CD4-positive, alpha-beta T cell treated with Interleukin-21 for 1 hour (primary cell): ENCODE measurements around the gene MOV10.
"Not testable (repeated sequence)": the region's sequence is repeated elsewhere in the genome, so short reads cannot be mapped to it uniquely, and the experiment has no call there.

Source experiments
- DNase-seq: peaks from one replicate; pipeline ENCODE4 v3.0.0-alpha.2; 2020

Gene MOV10

DNA sequence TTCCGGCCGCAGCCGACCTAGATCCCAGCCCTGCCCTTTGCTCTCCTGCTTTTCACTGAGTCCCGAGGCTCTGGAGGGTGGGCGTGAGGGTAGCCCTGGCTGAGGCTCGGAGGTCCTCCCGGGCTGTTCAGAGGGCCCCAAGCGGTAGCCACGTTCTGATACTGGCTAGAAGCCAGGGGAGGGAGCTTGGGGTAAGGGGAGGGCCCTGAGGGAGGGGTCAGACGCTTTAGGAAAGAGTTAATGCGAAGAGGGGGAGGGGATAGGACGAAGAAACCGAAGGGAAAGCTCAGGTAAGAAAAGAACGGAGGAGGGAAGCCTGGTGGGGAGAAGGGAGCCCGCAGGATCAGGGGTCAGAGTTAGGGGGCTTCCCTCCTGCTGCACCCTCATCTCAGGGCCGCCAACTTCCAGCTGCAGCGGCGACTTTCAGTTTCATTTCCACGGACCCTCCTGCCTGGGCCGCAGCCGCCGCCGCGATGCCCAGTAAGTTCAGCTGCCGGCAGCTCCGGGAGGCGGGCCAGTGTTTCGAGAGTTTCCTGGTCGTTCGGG lies at the start of gene MOV10:
Gene MOV10 (plus strand): TSS at position 220 of the 546 bp plus-strand sequence. CDS start 254 bp downstream, at position 474.
- peak; percentile 68 for DNase-seq

DNA sequence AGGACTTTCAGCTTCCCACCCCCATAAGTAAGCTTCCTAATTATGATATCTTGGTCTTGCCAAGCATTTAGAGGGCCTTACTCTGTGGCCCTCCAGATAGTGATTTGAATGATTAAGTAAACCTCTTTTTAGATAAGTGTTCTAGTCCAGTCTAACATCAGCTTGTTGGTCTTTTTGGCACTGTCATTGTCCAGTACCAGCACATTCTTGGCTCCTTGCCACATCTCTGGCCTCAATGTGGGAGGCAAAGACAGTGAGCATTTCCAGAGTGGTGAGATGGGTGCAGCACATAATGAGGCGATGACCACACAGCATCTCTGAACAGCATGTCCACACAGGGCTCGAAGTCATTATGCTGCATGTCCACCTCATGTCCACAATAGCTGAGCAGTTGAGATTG lies 48.8 kb upstream of the MOV10 start:
- no peak for DNase-seq

- no peak for DNase-seq
Observed at GRCh38 chr1:112626193-112626592, 48.3 kb upstream of the MOV10 start.

DNA sequence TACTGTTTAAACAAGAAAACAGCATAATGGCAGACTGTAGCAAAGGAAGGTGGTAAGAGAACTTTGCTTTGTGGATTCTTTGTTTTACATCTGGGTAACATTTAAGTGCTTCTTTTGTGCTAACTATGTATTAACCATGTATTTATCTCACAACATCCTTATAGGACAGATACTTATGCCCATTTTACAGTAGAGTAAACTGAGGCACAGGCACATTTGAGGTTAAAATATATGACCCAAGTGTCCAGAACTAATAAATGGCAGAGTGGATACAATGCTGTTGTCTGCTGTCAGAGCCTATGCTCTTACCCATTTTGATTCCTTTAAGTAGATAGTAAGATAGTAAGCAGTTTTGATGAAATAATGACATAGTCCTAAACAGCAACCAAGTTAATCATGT lies 47.6 kb upstream of the MOV10 start:
- no peak for DNase-seq

DNA sequence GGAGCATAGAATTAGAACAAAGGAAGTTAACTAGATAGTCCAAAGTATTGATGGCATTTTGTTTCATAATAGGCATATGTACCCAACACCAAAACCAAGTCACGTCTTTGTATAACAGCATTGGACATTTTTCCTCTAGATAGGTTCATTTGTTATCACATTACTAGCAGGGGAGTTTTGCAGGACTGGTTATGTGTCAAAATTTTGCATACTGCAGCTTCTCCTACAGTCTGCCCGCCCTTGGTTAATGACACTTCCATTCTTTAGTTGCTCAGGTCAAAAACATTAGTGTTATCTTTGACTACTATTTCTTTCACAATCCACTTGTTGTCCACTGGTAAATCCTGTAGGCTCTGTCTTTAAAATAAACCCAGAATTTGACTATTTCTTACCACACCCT lies 45.9 kb upstream of the MOV10 start:
- no peak for DNase-seq

DNA sequence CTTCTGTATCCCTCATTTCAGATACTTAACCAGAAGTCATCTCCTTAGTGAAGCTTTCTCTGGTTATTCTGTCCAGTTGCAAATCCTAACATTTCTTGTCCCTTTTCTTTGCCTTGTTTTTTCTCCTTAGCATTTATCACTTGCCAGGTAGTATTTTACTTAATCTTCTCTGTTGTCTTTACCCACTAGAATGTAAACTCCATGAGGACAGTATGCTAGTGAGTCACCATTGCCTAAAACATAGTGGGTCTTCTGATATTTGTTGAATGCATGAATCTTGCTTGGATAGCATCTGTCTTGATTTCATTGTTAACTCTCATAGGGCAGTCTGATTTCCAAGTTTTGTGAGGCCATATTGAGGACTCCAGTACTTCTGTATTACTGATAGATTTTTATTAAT lies 45.2 kb upstream of the MOV10 start:
- DNase-seq: no peak

GRCh38 chr1:112633628-112634027 lies 40.8 kb upstream of the MOV10 start:
- no peak for DNase-seq

DNA sequence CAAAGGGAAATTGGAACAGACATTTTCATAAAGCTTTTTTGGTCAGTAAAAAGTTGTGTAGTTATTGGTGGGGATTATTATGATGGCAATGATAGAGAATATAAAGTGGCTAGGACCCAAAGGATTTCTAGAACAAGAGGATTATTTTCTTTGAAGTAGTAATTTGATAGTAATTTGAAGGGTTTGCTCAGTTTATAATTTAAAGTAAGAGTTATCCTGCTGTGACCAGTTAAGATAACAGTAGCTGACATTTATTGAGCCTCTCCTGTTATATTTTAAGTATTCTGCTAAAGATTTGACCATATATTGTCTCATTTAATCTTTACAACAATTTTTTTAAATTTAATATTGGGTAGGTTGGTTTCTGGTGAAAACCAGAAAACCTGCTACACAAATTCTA lies 40.1 kb upstream of the MOV10 start:
- no peak for DNase-seq

GRCh38 chr1:112636056-112636455 lies 38.4 kb upstream of the MOV10 start:
- no peak for DNase-seq

DNA sequence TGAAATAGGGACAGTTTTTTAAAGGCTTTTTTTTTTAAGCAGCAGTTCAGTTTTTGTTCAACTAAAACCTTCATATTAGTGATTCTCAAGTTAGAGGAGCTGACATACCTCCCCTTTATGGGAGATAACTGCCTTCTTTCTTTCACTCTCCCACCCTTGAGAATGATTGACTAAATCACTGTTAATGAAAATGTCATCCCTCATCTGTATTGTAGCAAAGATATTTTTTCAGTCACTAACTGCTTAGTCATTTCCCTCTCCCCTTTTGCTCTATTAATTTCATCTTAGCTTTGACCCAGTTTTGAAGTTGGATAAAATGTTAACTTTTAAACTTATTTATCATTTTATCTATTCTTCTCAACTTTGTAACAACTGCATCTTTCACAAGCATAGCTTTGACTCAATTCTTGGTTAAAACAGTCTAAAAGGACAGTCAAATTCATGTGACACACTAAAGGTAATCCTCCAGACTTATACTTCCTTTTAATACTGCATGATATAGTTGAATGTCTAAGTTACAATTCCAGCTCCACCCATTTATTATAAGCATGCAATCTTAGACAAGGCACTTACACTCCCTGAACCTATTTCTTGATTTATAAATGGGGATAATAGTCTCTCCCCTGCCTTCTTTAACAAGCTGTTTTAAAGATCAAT lies 37.7 kb upstream of the MOV10 start:
- DNase-seq: no peak

DNA sequence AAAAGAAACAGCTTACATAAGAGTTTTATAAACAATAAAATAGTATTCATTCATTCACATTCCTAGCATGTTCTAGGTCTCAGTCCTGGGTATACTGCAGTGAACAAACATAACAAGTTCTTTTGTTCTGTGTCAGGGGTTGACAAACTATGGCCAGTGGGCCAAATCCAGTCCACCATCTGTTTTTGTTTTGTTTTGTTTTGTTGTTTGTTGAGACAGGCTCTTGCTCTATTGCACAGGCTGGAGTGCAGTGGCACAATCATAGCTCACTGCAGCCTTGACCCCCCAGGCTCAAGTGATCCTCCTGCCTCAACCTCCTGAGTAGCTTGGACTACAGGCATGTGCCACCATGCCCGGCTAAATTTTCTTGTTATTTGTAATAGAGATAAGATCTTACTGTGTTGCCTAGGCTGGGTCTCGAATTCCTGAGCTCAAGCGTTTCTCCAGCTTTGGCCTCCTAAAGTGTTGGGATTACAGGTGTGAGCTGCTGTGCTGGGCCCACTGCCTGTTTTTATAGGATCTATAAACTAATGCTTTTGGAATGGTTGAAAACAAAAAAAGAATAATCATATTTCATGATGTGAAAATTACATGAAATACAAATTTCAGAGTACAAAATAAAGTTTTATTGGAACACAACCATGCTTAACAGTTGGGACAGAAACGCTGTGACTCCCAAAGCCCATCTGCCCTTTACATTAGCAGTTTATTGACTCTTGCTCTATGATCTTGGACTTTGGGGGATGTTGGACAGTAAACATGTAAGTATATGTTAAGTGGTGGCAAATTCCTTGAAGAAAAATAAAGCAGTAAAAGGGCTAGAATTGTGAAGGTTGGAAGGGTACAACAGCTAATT lies 37.0 kb upstream of the MOV10 start:
- DNase-seq: no peak

GRCh38 chr1:112638110-112638428 lies 36.4 kb upstream of the MOV10 start:
- DNase-seq: no peak

DNA sequence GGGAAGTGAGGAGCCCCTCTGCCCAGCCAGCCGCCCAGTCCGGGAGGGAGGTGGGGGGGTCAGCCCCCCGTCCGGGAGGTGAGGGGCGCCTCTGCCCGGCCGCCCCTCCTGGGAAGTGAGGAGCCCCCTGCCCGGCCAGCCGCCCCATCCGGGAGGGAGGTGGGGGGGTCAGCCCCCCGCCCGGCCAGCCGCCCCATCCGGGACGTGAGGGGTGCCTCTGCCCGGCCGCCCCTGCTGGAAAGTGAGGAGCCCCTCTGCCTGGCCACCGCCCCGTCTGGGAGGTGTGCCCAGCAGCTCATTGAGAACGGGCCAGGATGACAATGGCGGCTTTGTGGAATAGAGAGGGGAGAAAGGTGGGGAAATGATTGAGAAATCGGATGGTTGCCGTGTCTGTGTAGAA lies 34.0 kb upstream of the MOV10 start:
- not testable (repeated sequence) for DNase-seq

DNA sequence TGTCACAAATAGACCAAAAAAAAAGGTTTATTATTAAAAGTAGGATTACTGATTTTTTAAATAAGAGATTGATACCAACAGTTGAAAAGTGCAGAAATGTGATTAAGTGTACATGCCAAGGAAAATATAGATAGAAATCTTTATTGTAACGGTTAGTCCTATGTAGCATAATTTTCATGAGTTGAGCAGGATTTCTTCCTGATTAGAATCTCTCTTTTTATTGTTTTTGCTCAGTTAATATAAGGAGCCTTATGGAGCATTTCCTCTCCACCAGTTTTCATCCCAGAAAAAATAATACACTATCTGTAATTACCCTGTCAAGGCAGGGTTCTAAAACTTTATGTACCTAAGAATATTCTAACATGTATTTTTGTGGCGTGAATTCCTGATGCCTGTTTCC lies 31.4 kb upstream of the MOV10 start:
- DNase-seq: no peak

DNA sequence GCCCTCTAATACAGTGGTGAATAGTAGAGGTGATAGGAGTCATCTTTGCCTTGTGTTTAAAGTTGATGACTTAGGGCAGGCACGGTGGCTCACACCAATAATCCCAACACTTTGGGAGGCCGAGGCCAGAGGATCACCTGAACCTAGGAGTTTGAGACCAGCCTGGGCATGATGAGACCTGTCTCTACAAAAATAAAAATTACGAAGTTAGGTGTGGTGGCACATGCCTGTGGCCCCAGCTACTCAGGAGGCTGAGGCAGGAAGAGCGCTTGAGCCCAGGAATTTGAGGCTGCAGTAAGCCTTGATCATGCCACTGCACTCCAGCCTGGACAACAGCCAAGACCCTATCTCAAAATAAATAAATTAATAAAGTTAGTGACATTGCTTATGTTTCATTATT lies 28.2 kb upstream of the MOV10 start:
- DNase-seq: no peak

- DNase-seq: no peak
Observed at GRCh38 chr1:112651205-112651604, 23.3 kb upstream of the MOV10 start.

DNA sequence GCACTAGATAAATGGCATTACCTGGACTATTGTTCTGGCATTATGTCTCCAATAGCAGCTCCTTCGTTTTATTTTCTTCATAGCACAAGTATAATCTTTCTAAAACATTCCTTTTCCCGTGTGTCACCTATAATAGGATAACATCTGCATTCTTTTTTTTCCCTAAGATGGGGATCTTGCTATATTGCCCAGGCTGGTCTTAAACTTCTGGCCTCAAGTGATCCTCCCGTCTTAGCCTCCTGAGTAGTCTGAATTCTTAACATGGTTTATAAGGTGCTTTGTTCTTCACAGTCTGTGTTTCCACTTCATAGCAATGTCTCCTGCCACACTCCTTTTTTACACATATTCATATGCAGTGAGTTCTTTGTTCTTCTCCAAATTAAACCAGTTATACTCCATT lies 8.6 kb upstream of the MOV10 start:
- DNase-seq: no peak

- DNase-seq: no peak
Observed at GRCh38 chr1:112666946-112667345, 7.5 kb upstream of the MOV10 start.

DNA sequence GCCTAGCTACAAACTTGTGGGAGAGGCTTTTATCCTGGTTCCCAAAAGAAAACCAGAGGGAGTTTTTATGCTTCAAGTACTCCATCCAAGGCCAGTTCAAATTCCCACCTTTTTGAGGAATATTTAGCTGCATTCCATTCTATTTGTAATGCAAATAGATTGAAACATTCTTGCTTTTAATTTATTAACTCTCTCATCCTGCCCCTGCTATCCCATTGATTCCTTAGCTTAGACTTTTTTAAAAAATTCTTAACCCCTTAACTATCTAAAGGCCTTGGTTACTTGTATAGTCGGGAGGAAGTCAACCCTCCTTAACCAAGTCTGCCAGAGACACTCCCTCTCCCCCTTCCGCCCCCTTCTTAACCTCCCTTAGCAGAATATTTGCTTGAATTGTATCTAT lies 2.5 kb upstream of the MOV10 start:
- no peak for DNase-seq

DNA sequence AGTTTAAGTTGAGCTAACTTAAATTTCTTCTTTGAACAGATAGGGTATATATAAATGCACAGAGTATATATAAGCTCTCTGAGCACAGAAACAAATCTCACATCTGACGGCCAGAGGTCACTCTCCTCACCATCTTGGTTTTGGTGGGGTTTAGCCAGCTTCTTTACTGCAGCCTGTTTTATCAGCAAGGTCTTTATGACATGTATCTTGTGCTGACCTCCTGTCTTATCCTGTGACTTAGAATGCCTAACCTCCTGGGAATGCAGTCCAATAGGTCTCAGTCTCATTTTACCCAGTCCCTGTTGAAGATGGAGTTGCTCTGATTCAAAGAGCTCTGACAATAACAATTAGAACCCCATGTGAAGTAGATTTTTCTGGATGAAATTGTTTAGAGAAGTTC lies 1.6 kb upstream of the MOV10 start:
- no peak for DNase-seq

- DNase-seq: peak; percentile 42
Observed at GRCh38 chr1:112673592-112674439, 643 bp upstream of the MOV10 start.

DNA sequence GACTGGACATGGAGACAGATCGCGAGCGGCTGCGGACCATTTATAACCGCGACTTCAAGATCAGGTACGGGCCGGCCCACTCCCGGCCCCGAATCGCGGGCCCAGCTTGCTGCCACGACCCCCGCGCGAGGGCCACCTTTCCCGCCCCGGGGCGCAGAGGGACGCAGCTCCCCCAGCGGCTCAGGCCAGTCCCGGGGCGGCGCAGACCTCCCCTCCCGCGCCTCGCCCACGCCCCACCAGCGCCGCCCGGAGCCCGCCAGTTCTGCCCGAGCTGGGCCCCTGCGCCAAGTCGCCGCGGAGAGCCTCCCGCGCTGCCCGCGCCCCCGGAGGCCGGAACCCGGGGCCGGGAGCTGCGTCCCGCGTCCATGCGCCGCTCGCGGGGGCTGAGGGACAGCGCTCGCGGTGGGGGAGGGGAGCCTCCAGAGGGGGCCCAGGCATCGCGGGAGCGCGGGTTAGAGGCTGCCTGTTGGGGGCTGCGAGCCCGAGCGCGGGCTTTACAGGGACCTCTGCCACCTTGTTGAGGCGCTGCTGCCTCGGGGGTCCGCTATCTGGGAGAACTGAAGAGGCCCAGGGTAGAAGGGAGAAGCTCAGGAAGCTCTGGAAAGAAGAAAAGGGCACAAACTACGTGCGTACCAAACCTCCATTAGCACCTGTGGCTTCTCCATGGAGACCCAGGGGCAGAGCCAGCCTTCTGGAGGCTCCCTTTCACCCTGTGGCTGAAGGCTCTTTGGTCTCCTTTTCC lies 698 bp downstream of the MOV10 start:
- peak; percentile 28 for DNase-seq
